ENCODE measurements around the gene EPM2AIP1.
"Not testable (repeated sequence)": the region's sequence is repeated elsewhere in the genome, so short reads cannot be mapped to it uniquely, and the experiment has no call there.

EPM2AIP1 gene

DNA sequence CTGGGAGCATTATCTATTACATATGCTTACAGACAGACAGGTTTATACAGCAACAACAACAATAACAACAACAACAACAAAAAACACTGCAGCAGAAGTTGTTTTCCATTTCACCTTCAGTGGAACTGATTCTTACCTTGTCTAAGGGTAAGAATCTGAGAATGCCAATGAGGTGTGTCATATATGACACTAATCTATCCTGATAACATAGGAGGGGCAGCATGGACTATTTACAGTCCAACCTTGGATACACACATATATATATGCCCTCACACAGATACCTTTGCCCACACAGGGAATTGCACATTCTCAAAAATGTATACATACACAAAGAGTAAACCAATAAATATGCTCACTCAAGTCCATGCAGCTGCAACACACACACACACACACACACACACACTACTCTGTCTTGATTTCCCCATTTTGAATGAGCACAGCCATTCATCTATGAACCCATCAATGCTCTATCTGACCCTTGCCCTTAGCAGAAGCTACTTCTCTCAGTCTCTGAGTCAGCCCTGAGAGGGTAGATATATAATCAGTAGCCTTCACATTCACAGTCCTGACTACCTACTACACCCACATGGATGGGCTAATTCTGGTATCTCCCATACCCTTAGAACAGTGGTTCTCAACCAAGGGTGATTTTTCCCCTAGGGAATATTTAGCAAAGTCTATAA, 38.3 kb downstream of the EPM2AIP1 start:
- DNase-seq (ENCODE audit: low read depth) = no peak

DNA sequence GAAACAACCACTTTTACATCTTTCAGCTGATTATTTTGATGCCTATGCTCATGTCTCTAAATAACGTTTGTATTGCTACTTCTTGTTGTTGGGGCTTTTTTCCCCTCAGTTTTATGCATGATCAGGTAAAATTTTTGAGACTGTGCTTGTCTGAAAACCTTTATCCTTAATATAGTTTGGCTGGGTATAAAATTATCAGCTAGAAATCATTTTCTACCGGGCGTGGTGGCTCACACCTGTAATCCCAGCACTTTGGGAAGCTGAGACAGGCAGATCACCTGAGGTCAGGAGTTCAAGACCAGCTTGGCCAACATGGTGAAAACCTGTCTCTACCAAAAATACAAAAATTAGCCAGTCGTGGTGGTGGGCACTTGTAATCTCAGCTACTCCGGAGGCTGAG, 45.1 kb downstream of the EPM2AIP1 start:
- DNase-seq (ENCODE audit: low read depth) = not testable (repeated sequence)

DNA sequence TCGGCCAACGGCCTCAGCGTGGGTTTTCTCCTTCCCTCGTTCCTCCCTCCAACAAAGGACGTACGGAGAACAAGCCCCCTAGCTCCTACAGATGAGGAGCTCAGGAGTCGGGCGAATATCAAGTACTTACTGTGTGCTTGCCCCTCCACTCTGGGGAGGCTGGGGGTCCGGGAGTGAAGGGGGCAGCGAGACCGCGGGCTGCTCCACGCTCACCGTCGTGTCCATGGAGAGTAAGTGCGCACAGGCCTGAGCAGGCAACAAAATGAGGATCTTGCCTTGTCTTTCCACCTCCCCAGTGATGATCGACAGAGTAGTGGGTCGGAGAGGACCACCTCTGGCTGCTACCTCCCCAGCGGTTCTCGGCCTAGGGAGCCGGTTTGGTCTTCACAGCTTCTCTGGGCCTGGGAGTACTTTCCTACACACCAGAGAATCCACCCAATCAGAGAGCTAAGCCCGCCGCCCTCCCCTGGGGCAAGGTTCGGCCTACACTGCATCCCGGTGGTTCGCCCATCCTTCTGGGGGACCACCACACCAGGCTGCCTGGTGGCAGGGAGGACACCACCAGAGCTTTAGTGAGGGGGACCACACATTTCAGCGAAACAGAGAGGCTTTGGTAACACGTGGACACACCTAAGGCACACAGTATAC, 47.5 kb downstream of the EPM2AIP1 start:
- DNase-seq (ENCODE audit: low read depth) = no peak

DNA sequence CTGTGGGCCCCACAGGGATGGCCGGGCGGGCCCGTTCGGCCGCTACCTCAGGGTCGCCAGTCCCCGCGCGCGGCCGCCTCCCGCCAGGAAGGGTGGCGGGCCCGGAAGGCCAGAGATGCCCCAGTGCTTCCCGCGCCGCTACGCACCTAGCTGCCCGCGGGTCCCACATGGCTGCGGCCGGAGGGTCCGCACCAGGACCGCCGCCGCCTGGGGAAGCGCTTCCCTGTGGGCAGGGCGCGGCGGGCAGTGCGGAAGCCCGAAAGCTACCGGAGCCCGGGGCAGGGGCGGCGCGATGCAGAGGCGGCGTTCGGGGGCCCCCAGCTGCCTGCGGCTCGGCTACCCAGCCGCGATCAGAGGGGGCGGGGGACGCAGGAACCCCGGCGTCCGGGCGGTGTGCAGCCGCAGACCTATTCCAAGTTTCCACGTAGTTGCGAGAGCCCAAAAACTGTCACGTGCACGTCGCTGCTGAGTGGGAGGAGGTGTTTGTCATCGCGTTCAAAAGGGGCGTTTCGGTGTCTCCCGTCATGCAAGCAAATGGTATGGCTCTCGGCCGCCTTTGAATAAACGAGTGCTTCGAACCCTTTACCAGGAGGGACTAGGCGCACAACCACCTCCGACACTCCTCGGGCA, 48.2 kb downstream of the EPM2AIP1 start, which contains the start of gene TRANK1:
TRANK1 (minus strand) TSS at position 414 of the 630 bp plus-strand sequence; CDS start at position 169, 245 bp downstream.
- DNase-seq (ENCODE audit: low read depth) = peak; percentile 72

DNA sequence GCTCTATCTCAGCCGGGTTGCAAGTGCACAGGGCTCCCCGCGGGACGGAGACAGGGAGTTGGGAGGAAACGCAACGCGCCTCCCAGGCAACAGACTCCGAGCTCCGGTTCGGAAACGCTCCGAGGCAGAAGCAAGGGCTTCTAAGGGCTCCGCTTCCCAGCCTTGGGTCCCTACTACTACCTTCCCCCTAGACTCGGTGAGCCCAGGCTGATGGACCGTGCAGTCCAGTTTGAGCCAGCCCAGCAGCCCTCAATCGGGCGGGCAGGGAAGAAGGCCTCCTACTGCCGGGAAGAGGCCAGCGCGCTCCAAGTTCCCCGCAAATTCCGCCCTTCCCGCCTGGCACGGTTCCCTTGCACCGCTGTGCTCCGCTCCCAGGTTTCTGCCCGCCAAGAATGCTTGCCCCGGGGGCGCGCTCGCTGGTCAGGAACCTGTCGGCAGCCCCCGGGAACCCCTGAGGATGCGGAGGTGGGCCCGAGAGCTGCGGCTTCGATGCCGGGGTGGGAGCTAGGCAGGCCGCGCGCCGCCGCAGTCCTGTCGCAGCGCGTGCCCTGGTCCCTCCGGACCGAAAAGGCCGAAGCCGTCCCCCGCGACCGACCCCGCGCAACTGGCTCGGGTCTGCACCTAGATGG, 48.8 kb downstream of the EPM2AIP1 start:
- DNase-seq (ENCODE audit: low read depth) = peak; percentile 4

DNA sequence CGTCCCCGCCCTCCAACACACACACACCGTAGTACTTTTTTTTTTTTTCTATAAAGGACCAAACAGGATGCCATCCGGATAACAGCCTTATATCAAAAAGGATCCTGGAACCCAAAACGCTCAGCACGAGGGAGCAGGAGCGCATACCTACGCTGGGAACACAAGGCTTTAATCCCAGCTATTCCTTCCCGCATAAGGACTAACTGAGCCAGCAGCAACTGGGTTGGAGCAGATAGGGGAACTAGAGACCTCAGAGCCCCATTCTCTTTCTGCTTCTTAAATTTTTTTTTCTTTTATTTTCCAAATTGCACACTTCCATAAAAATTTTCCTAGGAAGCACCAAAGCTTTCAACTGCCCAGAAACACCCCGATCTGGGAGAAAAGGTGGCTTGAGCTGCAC, 49.3 kb downstream of the EPM2AIP1 start:
- DNase-seq (ENCODE audit: low read depth) = no peak

DNA sequence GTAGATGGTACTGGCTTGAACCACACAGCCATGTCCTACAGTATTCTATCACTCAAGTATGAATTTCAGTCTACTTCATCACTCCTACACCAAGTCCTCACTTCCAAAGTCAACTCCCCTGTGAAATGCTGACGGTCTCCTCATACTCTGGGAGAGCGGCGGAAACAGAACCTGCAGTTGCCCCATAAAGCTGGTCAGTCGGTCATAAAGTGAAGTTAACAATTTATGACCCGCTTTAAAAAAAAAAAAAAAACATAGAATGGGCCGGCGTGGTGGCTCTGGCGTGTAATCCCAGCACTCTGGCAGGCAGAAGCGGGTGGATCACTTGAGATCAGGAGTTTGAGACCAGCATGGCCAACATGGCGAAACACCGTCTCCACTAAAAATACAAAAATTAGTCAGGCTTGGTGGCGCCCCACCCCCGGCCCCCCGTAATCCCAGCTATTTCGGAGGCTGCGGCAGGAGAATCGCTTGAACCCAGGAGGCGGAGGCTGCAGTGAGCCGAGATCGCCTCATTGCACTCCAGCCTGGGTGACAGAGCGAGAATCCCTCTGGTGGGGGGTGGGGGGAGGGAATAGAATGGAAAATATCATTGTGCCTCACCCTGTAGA, 50.2 kb downstream of the EPM2AIP1 start:
- DNase-seq (ENCODE audit: low read depth) = no peak

DNA sequence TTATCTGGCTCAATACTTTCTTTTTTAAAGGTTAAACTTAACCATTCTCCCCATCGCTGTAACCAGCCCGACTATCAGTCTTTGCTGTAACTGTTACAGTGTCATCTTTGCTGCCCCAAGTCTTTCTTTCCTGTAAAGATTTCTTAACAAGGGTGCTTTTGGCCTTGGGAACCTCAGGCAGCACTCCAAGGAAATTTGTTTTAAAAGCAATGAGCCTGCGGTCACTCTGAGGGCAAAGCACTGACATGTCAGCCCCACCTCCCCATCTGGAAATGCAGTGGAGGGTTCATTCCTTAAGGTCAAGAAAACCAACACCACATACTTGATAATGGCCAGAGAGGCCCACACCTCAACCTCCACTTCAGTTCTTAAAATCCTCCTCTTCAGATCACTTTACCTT, 51.3 kb downstream of the EPM2AIP1 start:
- no peak for DNase-seq (ENCODE audit: low read depth)

DNA sequence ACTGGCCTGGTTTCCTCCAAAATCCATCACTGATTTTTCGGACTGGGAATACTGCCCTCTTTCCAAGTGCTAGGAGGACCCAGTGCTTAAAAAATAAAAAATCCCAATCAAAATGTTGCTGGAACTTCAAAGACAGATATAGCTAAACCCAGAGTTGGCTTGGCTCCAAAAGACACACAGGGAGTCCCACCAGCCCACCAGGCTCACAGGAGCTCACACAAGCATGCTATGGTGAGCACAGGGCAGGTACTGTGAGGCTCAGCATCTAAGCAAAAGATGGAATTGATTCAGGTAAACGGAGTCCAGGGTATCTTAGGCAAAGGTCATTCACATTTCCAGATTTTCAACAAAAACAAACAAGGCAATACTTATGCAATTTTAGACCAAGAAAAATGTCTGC, 51.8 kb downstream of the EPM2AIP1 start:
- no peak for DNase-seq (ENCODE audit: low read depth)

DNA sequence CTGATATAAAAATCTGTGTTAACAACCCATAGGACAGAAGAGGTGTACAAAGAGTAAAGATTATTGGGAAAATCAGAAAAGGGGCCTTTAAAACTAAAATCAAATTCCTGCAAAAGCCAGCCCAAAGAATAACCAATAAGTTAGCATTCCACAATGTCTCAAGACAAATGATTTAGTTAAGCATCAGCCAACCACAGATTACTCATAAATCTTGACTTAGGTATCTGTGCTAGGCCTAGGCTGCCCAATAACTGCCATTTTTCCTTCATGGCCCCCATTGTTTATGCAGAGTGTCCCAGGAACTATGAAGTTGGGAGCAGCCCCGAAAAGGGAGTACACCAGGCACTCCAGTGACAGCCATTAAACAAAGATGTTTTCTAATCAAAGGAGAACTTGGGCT, 55.4 kb downstream of the EPM2AIP1 start:
- no peak for DNase-seq (ENCODE audit: low read depth)

All from T follicular helper cell (primary cell).